ENCODE measurements around the gene INAFM1. TPM values are rescaled to one million over a fixed set of nuclear protein-coding genes. Genes with fewer than 3 reads are reported as not detected.
A peak's percentile ranks its signal among the peaks of the same experiment; 100 is the strongest.

Gene INAFM1
- total and polyA plus RNA-seq, 9 of the 15 experiments (the other 6 are each of a cell fraction or from before 2014, with no cell fraction given), result 0.71 to 30.9 (median 3.1) TPM

DNA sequence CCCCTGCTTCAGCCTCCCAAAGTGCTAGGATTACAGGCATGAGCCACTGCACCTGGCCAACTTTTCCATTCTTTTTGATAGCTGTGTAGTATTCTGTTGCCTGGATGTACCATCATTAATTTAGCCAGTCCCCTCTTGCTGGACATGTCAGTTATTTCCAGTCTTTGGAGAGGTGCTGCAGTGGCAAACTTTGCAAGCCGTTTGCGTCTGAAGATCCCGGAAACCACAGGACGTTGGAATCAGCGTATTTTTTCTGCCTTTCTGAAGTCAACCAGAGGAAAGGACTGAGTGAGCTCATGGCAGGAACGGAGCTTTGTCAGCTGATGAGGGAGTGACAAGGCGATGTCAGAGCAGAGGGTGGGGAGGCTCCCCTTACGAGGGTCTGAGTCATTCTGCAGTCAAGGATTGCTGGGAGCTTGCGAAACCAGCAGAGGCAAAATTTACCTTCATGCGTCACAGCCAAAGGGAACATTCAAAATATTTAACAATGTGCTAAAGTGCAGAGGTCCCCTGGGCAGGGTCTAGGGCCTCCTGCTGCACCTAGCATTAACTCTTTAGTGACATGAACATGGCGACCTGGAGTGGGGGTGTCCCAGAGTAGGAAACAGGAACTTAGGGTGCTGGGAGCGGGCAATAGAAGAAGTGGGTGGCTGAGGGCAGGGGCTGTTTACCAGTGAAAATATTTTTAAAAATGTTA is 40.6 kb downstream of the INAFM1 start (continued):
- TF ChIP-seq, protein P1, sequence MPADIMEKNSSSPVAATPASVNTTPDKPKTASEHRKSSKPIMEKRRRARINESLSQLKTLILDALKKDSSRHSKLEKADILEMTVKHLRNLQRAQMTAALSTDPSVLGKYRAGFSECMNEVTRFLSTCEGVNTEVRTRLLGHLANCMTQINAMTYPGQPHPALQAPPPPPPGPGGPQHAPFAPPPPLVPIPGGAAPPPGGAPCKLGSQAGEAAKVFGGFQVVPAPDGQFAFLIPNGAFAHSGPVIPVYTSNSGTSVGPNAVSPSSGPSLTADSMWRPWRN (IDR thresholded peaks at IDR 0.05; ENCODE audit: low read depth), result no peak
- TF ChIP-seq TOE1 (IDR thresholded peaks at IDR 0.05; ENCODE audit: borderline replicate concordance) (peak; percentile 82), TOE1 (CRISPR knock-in tag; IDR thresholded peaks at IDR 0.05; ENCODE audit: borderline replicate concordance, low read depth) (no peak), MCM3 (IDR thresholded peaks at IDR 0.05) (no peak), TAF7 (tag; IDR thresholded peaks at IDR 0.05) (no peak), LEF1 (IDR thresholded peaks at IDR 0.05) (no peak; the same call in 1 of the 2 replicates), CHCHD3 (CRISPR knock-in tag; IDR thresholded peaks at IDR 0.05) (no peak), CXXC5 (CRISPR knock-in tag; IDR thresholded peaks at IDR 0.05) (peak; percentile 72), SAFB (IDR thresholded peaks at IDR 0.05; ENCODE audit: borderline replicate concordance, low read depth, low read length) (no peak), RFX1 (IDR thresholded peaks at IDR 0.05) (no peak), DMBX1 (CRISPR knock-in tag; IDR thresholded peaks at IDR 0.05; ENCODE audit: borderline replicate concordance) (no peak), NFIC (IDR thresholded peaks at IDR 0.05) (peak; percentile 33; the same call in 1 of the 2 replicates), ZNF717 (CRISPR knock-in tag; IDR thresholded peaks at IDR 0.05) (no peak), ZBED1 (IDR thresholded peaks at IDR 0.05) (no peak), ZNF12 (CRISPR knock-in tag; IDR thresholded peaks at IDR 0.05) (no peak), ZNF586 (CRISPR knock-in tag; conservative IDR thresholded peaks at IDR 0.05) (peak; percentile 86), NR3C1 (CRISPR knock-in tag; IDR thresholded peaks at IDR 0.05) (no peak), FOXP1 (CRISPR knock-in tag; IDR thresholded peaks at IDR 0.05) (no peak), PHF21A (IDR thresholded peaks at IDR 0.05; ENCODE audit: borderline replicate concordance, low read depth) (no peak), EP400 (IDR thresholded peaks at IDR 0.05) (peak; percentile 76), SNIP1 (IDR thresholded peaks at IDR 0.05; ENCODE audit: low read depth) (no peak), ZNF24 (IDR thresholded peaks at IDR 0.05) (peak; percentile 53; the same call in 1 of the 2 replicates), KAT8 (IDR thresholded peaks at IDR 0.05; ENCODE audit: low read depth) (no peak), SIX5 (IDR thresholded peaks at IDR 0.05; ENCODE audit: borderline replicate concordance in 1 of 2, insufficient read depth in 1 of 2, low read depth in 1 of 2, low read length in 2 of 2) (no peak), ZKSCAN1 (IDR thresholded peaks at IDR 0.05; ENCODE audit: low read depth, low read length) (peak; percentile 42; the same call in 1 of the 2 replicates), MBD2 (IDR thresholded peaks at IDR 0.05; ENCODE audit: borderline replicate concordance, low read depth) (no peak), ZNF507 (tag; conservative IDR thresholded peaks at IDR 0.05) (no peak), CBFA2T2 (conservative IDR thresholded peaks at IDR 0.05) (no peak), SIN3A (IDR thresholded peaks at IDR 0.05; ENCODE audit: borderline replicate concordance in 2 of 2, control insufficient read depth in 1 of 2, low read depth in 2 of 2, low read length in 2 of 2) (peak in 1 of 2 experiments; percentile 65; a peak in 1 of 4 replicates), ZKSCAN8 (CRISPR knock-in tag; IDR thresholded peaks at IDR 0.05) (no peak), HNRNPH1 (optimal IDR thresholded peaks at IDR 0.05; ENCODE audit: low read depth, low read length) (no peak)
- TF ChIP-seq, protein P2, sequence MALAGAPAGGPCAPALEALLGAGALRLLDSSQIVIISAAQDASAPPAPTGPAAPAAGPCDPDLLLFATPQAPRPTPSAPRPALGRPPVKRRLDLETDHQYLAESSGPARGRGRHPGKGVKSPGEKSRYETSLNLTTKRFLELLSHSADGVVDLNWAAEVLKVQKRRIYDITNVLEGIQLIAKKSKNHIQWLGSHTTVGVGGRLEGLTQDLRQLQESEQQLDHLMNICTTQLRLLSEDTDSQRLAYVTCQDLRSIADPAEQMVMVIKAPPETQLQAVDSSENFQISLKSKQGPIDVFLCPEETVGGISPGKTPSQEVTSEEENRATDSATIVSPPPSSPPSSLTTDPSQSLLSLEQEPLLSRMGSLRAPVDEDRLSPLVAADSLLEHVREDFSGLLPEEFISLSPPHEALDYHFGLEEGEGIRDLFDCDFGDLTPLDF (CRISPR knock-in tag; IDR thresholded peaks at IDR 0.05), result no peak

Data from K562 (cell line).